ENCODE measurements around the gene FAM3C. TPM values are rescaled to one million over a fixed set of nuclear protein-coding genes. Genes with fewer than 3 reads are reported as not detected.

FAM3C gene
- total and polyA plus RNA-seq, 2 donors (not counting 1 experiment from before 2014, with no cell fraction given) = 38.7 to 75.4 TPM

- WGBS (ENCODE audit: insufficient coverage) = 2% methylated on average over 34 of the region's 52 CpGs
- Histone ChIP-seq H3K27me3 (replicated peaks in 1 of 4; ENCODE audit: control extremely low read depth in 1 of 4, control insufficient read depth in 3 of 4, insufficient read depth in 4 of 4, low read length in 3 of 4) (peaks cover 0 to 3% (median 0%) of the 10 kb centered on the region in 4 experiments), H3K79me2 (ENCODE audit: control insufficient read depth, insufficient read depth, low read length) (peaks cover 23% of the 10 kb centered on the region), H3K4me1 (ENCODE audit: control insufficient read depth in 2 of 2, insufficient read depth in 2 of 2, low read length in 2 of 2) (peaks cover 20 to 21% of the 10 kb centered on the region in 2 donors), H3K27ac (ENCODE audit: low read length in 2 of 2) (peak overlapping the region; percentile 25 to 32), H3K36me3 (replicated peaks in 1 of 2; ENCODE audit: control extremely low read depth in 1 of 2, control insufficient read depth in 1 of 2, extremely low read depth in 1 of 2, insufficient read depth in 2 of 2, low read length in 1 of 2) (no peaks in the 10 kb centered on the region), H4K20me1 (ENCODE audit: control insufficient read depth, insufficient read depth, low read length, poor library complexity, severe bottlenecking) (no peaks in the 10 kb centered on the region), H2AFZ (ENCODE audit: insufficient read depth, low read depth, low read length, poor library complexity, severe bottlenecking) (peak overlapping the region; percentile 86), H3K9ac (ENCODE audit: low read length) (peak overlapping the region; percentile 76), H3K4me2 (replicated peaks; ENCODE audit: low read depth, low read length, poor library complexity, severe bottlenecking) (peak overlapping the region; percentile 90), H3K9me3 (ENCODE audit: control extremely low read depth in 1 of 3, control insufficient read depth in 2 of 3, insufficient read depth in 1 of 3, low read length in 2 of 3) (no peaks in the 10 kb centered on the region), H3K4me3 (ENCODE audit: control extremely low read depth in 1 of 5, extremely low read depth in 1 of 5, insufficient read depth in 1 of 5, low read depth in 2 of 5, low read length in 4 of 5) (peak overlapping the region; percentile 54 to 97 (median 86))
- intact Hi-C loops (cut with micrococcal nuclease) = loop anchor here (5.0 to 10.0 kb wide), 2 partner anchors 67 to 535 kb away; partner anchors contain the start of gene FAM3C
- Mint-ChIP-seq H3K27ac (peak overlapping the region; percentile 92), H3K4me3 (peak overlapping the region; percentile 91), H3K9me3 (ENCODE audit: insufficient read depth) (no peaks in the 10 kb centered on the region), H3K4me1 (peaks cover 47% of the 10 kb centered on the region), H3K27me3 (peaks cover 13% of the 10 kb centered on the region)
- DNase-seq (peak; percentile 53), ATAC-seq (ENCODE audit: low read depth) (peak; percentile 59)
- ChIA-PET CTCF (interaction anchor here (0.6 to 3.1 kb wide), 26 partner anchors 15 to 224 kb away, joined by 3 to 24 read pairs (median 4); no protein-coding TSS in a partner anchor), POLR2A (interaction anchor here (0.7 to 0.8 kb wide), 2 partner anchors 152 to 191 kb away, joined by 7 read pairs; no protein-coding TSS in a partner anchor)
- TF ChIP-seq CTCF (IDR thresholded peaks at IDR 0.05) (no peak), EZH2 (IDR thresholded peaks at IDR 0.05; ENCODE audit: borderline replicate concordance, insufficient read depth, low read depth, low read length, poor library complexity, severe bottlenecking) (no peak)
These were observed 65.9 kb downstream of the FAM3C start for GRCh38 chr7:121330053-121330833.

Measured in B cell (primary cell).